ENCODE results near the gene ANKH. TPM values are rescaled to one million over a fixed set of nuclear protein-coding genes. Genes with fewer than 3 reads are reported as not detected.

Gene ANKH
- total RNA-seq, 1 donor from 2014 or later = 0.19 TPM

DNA sequence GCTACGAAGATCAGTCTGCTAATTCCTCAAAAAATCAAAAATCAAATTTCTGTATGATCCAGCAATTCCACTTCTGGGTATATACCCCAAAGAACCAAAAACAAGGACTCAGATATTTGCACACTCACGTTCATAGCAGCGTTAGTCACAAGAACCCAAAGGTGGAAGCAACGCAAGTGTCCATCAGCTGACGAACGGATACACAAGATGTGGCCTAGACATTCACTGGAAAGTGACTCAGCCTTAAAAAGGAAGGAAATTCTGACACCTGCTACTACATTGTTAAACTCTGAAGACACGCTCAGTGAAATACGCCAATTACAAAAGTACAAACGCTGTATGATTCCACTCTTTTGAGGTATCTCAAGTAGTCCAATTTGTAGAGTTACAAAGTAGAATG, 113.7 kb downstream of the ANKH start:
- Histone ChIP-seq H3K27me3 (no peaks in the 10 kb centered on the region), H4K20me1 (ENCODE audit: low read depth) (no peaks in the 10 kb centered on the region), H3K4me3 (no peak overlapping the region), H3K9ac (no peak overlapping the region), H3K36me3 (no peaks in the 10 kb centered on the region), H3F3A (ENCODE audit: low read depth) (no peaks in the 10 kb centered on the region), H3K9me3 (ENCODE audit: low read depth) (no peaks in the 10 kb centered on the region), H3K27ac (no peak overlapping the region), H3K4me2 (no peak overlapping the region), H3K79me2 (ENCODE audit: low read depth) (no peaks in the 10 kb centered on the region), H3K4me1 (peaks cover 4% of the 10 kb centered on the region), H2AFZ (replicated peaks) (no peak overlapping the region)
- Mint-ChIP-seq H3K4me3 (no peak overlapping the region), H3K36me3 (no peaks in the 10 kb centered on the region), H3K27me3 (ENCODE audit: insufficient read depth, low read depth) (no peaks in the 10 kb centered on the region), H3K4me1 (no peaks in the 10 kb centered on the region), H3K9me3 (no peaks in the 10 kb centered on the region), H3K27ac (no peak overlapping the region)
- DNase-seq (ENCODE audit: low spot score) = no peak
- TF ChIP-seq EZH2phosphoT487 (IDR thresholded peaks at IDR 0.05) = no peak
- no peak for TF ChIP-seq EZH2 (IDR thresholded peaks at IDR 0.05)
- TF ChIP-seq CTCF (IDR thresholded peaks at IDR 0.05) = no peak

DNA sequence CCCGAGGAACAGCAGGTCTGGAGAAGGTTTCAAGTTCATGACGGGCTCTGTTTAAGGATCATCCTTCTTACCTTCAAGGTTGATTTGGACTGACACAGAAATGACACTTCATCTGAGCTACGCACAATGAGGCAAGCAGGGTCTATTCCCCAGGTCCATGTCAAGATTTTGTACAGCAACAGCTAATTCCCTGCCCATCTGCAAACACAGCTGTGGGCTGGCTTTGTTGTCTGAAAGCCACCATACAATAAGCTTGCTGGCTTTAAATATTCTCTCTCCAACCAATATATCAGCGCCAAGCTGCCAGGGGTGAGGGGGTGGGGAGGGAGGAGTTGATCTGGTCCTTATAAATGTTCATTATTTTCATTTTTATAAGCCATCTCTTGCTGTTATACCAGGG, 115.1 kb downstream of the ANKH start:
- H3K27me3 ChIP-seq = no peaks in the 10 kb centered on the region

GRCh38 chr5:14753947-14754346, 117.6 kb downstream of the ANKH start:
- Mint-ChIP-seq H3K9me3 (no peaks in the 10 kb centered on the region), H3K4me1 (no peaks in the 10 kb centered on the region), H3K27me3 (ENCODE audit: insufficient read depth, low read depth) (no peaks in the 10 kb centered on the region), H3K36me3 (no peaks in the 10 kb centered on the region), H3K27ac (no peak overlapping the region), H3K4me3 (no peak overlapping the region)
- no peaks in the 10 kb centered on the region for H3K27me3 ChIP-seq
- no peak overlapping the region for H3K9ac ChIP-seq
- peaks cover 9% of the 10 kb centered on the region for H3K4me1 ChIP-seq
- no peaks in the 10 kb centered on the region for H4K20me1 ChIP-seq (ENCODE audit: low read depth)
- H3K36me3 ChIP-seq = no peaks in the 10 kb centered on the region
- H3K79me2 ChIP-seq (ENCODE audit: low read depth) = no peaks in the 10 kb centered on the region
- no peak overlapping the region for H2AFZ ChIP-seq (replicated peaks)
- no peak for DNase-seq (ENCODE audit: low spot score)
- no peak overlapping the region for H3K4me2 ChIP-seq
- no peak overlapping the region for H3K4me3 ChIP-seq
- H3F3A ChIP-seq (ENCODE audit: low read depth) = no peaks in the 10 kb centered on the region
- H3K9me3 ChIP-seq (ENCODE audit: low read depth) = no peaks in the 10 kb centered on the region
- TF ChIP-seq CTCF (IDR thresholded peaks at IDR 0.05) (no peak), EZH2 (IDR thresholded peaks at IDR 0.05) (no peak), EZH2phosphoT487 (IDR thresholded peaks at IDR 0.05) (no peak)
- no peak overlapping the region for H3K27ac ChIP-seq

More for the DNA sequence above, 115.1 kb downstream of the ANKH start:
- Histone ChIP-seq H3K9me3 (ENCODE audit: low read depth) (no peaks in the 10 kb centered on the region), H4K20me1 (ENCODE audit: low read depth) (no peaks in the 10 kb centered on the region), H3K79me2 (ENCODE audit: low read depth) (no peaks in the 10 kb centered on the region), H2AFZ (replicated peaks) (no peak overlapping the region), H3F3A (ENCODE audit: low read depth) (no peaks in the 10 kb centered on the region), H3K36me3 (no peaks in the 10 kb centered on the region), H3K4me3 (no peak overlapping the region), H3K4me1 (peaks cover 9% of the 10 kb centered on the region), H3K4me2 (no peak overlapping the region), H3K9ac (no peak overlapping the region), H3K27ac (no peak overlapping the region)
- TF ChIP-seq CTCF (IDR thresholded peaks at IDR 0.05) (no peak), EZH2 (IDR thresholded peaks at IDR 0.05) (no peak), EZH2phosphoT487 (IDR thresholded peaks at IDR 0.05) (no peak)
- H3K4me3 Mint-ChIP-seq = no peak overlapping the region
- H3K9me3 Mint-ChIP-seq = no peaks in the 10 kb centered on the region
- no peaks in the 10 kb centered on the region for H3K36me3 Mint-ChIP-seq
- H3K4me1 Mint-ChIP-seq = no peaks in the 10 kb centered on the region
- no peak for DNase-seq (ENCODE audit: low spot score)
- H3K27me3 Mint-ChIP-seq (ENCODE audit: insufficient read depth, low read depth) = no peaks in the 10 kb centered on the region
- no peak overlapping the region for H3K27ac Mint-ChIP-seq

Measured in neural progenitor cell (in vitro differentiated cells).